ENCODE data around the gene PRKN.

DNA sequence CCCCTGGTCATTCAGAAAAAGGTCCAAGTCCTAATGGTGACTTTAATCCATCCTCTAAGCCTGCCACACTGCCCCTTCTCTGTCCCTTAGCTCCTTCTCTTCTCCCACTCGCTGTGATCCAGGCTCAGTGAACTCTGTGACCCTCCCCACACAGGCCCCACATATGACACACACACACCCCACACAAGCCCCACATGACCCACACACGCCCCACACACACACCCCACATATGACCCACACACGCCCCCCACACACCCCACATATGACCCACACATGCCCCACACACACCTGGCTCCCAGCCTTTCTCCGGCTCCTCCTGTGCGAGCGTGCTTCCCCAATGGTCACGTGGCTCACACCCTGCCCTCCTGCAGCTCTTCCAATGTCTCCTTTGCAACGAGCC is 925.3 kb downstream of the PRKN start:
- TF ChIP-seq, protein P1, sequence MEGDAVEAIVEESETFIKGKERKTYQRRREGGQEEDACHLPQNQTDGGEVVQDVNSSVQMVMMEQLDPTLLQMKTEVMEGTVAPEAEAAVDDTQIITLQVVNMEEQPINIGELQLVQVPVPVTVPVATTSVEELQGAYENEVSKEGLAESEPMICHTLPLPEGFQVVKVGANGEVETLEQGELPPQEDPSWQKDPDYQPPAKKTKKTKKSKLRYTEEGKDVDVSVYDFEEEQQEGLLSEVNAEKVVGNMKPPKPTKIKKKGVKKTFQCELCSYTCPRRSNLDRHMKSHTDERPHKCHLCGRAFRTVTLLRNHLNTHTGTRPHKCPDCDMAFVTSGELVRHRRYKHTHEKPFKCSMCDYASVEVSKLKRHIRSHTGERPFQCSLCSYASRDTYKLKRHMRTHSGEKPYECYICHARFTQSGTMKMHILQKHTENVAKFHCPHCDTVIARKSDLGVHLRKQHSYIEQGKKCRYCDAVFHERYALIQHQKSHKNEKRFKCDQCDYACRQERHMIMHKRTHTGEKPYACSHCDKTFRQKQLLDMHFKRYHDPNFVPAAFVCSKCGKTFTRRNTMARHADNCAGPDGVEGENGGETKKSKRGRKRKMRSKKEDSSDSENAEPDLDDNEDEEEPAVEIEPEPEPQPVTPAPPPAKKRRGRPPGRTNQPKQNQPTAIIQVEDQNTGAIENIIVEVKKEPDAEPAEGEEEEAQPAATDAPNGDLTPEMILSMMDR (IDR thresholded peaks at IDR 0.05): no peak
- TF ChIP-seq POLR2AphosphoS5 (IDR thresholded peaks at IDR 0.05; ENCODE audit: insufficient read depth in 1 of 2, low read depth in 1 of 2) (no peak), POLR2A (IDR thresholded peaks at IDR 0.05) (no peak)
